ENCODE results near the gene MSRB1. TPM values are rescaled to one million over a fixed set of nuclear protein-coding genes. Genes with fewer than 3 reads are reported as not detected.

The MSRB1 gene
- total RNA-seq, 1 experiment from 2014 or later, result 36.6 TPM

- no peak for DNase-seq (ENCODE audit: low read depth)
Observed at GRCh38 chr16:1916640-1916990, 26.4 kb downstream of the MSRB1 start.

- DNase-seq (ENCODE audit: low read depth), result no peak
Observed at GRCh38 chr16:1915732-1916639, 27.0 kb downstream of the MSRB1 start.

- no peak for DNase-seq (ENCODE audit: low read depth)
Observed at GRCh38 chr16:1914988-1915387, 28.0 kb downstream of the MSRB1 start.

- no peak for DNase-seq (ENCODE audit: low read depth)
Observed at GRCh38 chr16:1914084-1914608, 28.9 kb downstream of the MSRB1 start.

- no peak for DNase-seq (ENCODE audit: low read depth)
Observed at GRCh38 chr16:1913327-1914083, 29.5 kb downstream of the MSRB1 start.

- no peak for DNase-seq (ENCODE audit: low read depth)
Observed at GRCh38 chr16:1912215-1912543, 30.8 kb downstream of the MSRB1 start.

GRCh38 chr16:1911467-1912214 lies 31.4 kb downstream of the MSRB1 start:
- no peak for DNase-seq (ENCODE audit: low read depth)

- DNase-seq (ENCODE audit: low read depth), result no peak
Observed at GRCh38 chr16:1909561-1910231, 33.3 kb downstream of the MSRB1 start.

- no peak for DNase-seq (ENCODE audit: low read depth)
Observed at GRCh38 chr16:1908983-1909382, 34.0 kb downstream of the MSRB1 start.

- DNase-seq (ENCODE audit: low read depth), result no peak
Observed at GRCh38 chr16:1908184-1908583, 34.8 kb downstream of the MSRB1 start.

GRCh38 chr16:1907226-1907860 lies 35.7 kb downstream of the MSRB1 start:
- DNase-seq (ENCODE audit: low read depth), result no peak

GRCh38 chr16:1906846-1907165 lies 36.2 kb downstream of the MSRB1 start:
- DNase-seq (ENCODE audit: low read depth), result no peak

GRCh38 chr16:1906055-1906845 lies 36.7 kb downstream of the MSRB1 start:
- DNase-seq (ENCODE audit: low read depth), result no peak

- DNase-seq (ENCODE audit: low read depth), result no peak
Observed at GRCh38 chr16:1903845-1904840, 38.9 kb downstream of the MSRB1 start.

GRCh38 chr16:1903220-1903574 lies 39.8 kb downstream of the MSRB1 start:
- no peak for DNase-seq (ENCODE audit: low read depth)

- no peak for DNase-seq (ENCODE audit: low read depth)
Observed at GRCh38 chr16:1902547-1903219, 40.3 kb downstream of the MSRB1 start.

GRCh38 chr16:1900452-1900774 lies 42.6 kb downstream of the MSRB1 start:
- DNase-seq (ENCODE audit: low read depth), result no peak

GRCh38 chr16:1899641-1900451 lies 43.2 kb downstream of the MSRB1 start:
- no peak for DNase-seq (ENCODE audit: low read depth)
